ENCODE data around the gene SCARB1.

GRCh38 chr12:124819525-124819924 is 44.1 kb downstream of the SCARB1 start:
- TF ChIP-seq CTCF (IDR thresholded peaks at IDR 0.05) (no peak), POLR2A (IDR thresholded peaks at IDR 0.05) (no peak)
